ENCODE results near the gene NRIP1. TPM values are rescaled to one million over a fixed set of nuclear protein-coding genes. Genes with fewer than 3 reads are reported as not detected.

NRIP1 gene
- total RNA-seq, 4 donors from 2014 or later, result 21.5 to 30.7 (median 28.2) TPM

- Histone ChIP-seq H3K27ac (no peak overlapping the region), H3K4me3 (no peak overlapping the region), H3K9me3 (no peaks in the 10 kb centered on the region), H3K36me3 (peaks cover 0 to 8% of the 10 kb centered on the region in 2 donors), H3K4me1 (peaks cover 0 to 2% (median 0%) of the 10 kb centered on the region in 3 donors), H3K27me3 (no peaks in the 10 kb centered on the region)
- ATAC-seq, result no peak
- TF ChIP-seq POLR2A (IDR thresholded peaks at IDR 0.05) (no peak), POLR2AphosphoS5 (IDR thresholded peaks at IDR 0.05) (no peak), CTCF (IDR thresholded peaks at IDR 0.05) (no peak), EP300 (IDR thresholded peaks at IDR 0.05) (no peak)
- 90 to 100% methylated on average over 2 of the region's 6 CpGs for WGBS, 2 donors (ENCODE audit: low coverage in 1 of 2)
Measured at GRCh38 chr21:14972678-14973077, 92.1 kb downstream of the NRIP1 start.

GRCh38 chr21:14968821-14969220 is 96.0 kb downstream of the NRIP1 start:
- no peak overlapping the region for H3K4me3 ChIP-seq
- 45 to 78% methylated on average over 1 of the region's 1 CpG for WGBS, 2 donors (ENCODE audit: low coverage in 1 of 2)
- H3K4me1 ChIP-seq, result no peaks in the 10 kb centered on the region
- H3K36me3 ChIP-seq, result peaks cover 0 to 25% of the 10 kb centered on the region in 2 donors
- H3K9me3 ChIP-seq, result no peaks in the 10 kb centered on the region
- ATAC-seq, result no peak
- no peaks in the 10 kb centered on the region for H3K27me3 ChIP-seq
- TF ChIP-seq EP300 (IDR thresholded peaks at IDR 0.05) (no peak), POLR2AphosphoS5 (IDR thresholded peaks at IDR 0.05) (no peak), CTCF (IDR thresholded peaks at IDR 0.05) (no peak), POLR2A (IDR thresholded peaks at IDR 0.05) (no peak)
- H3K27ac ChIP-seq, result no peak overlapping the region

- no peak overlapping the region for H3K27ac ChIP-seq
- no peak for ATAC-seq
- H3K4me3 ChIP-seq, result no peak overlapping the region
Measured at GRCh38 chr21:14968029-14968428, 96.8 kb downstream of the NRIP1 start.

GRCh38 chr21:14964621-14965020 is 100.2 kb downstream of the NRIP1 start:
- peaks cover 0 to 25% of the 10 kb centered on the region in 2 donors for H3K36me3 ChIP-seq
- 81 to 95% methylated on average over 5 to 6 of the region's 6 CpGs for WGBS, 2 donors (ENCODE audit: low coverage in 1 of 2)
- no peak for ATAC-seq
- H3K4me3 ChIP-seq, result no peak overlapping the region
- H3K4me1 ChIP-seq, result no peaks in the 10 kb centered on the region
- no peak overlapping the region for H3K27ac ChIP-seq
- TF ChIP-seq POLR2A (IDR thresholded peaks at IDR 0.05) (no peak), EP300 (IDR thresholded peaks at IDR 0.05) (no peak), POLR2AphosphoS5 (IDR thresholded peaks at IDR 0.05) (no peak), CTCF (IDR thresholded peaks at IDR 0.05) (no peak)
- H3K27me3 ChIP-seq, result no peaks in the 10 kb centered on the region
- H3K9me3 ChIP-seq, result no peaks in the 10 kb centered on the region

More at GRCh38 chr21:14968029-14968428, 96.8 kb downstream of the NRIP1 start:
- TF ChIP-seq POLR2A (IDR thresholded peaks at IDR 0.05) (no peak), EP300 (IDR thresholded peaks at IDR 0.05) (no peak), POLR2AphosphoS5 (IDR thresholded peaks at IDR 0.05) (no peak)
- Histone ChIP-seq H3K36me3 (peaks cover 0 to 25% of the 10 kb centered on the region in 2 donors), H3K9me3 (no peaks in the 10 kb centered on the region), H3K27me3 (no peaks in the 10 kb centered on the region), H3K4me1 (no peaks in the 10 kb centered on the region)
- WGBS, 2 donors (ENCODE audit: low coverage in 1 of 2), result 91 to 98% methylated on average over 4 of the region's 5 CpGs

GRCh38 chr21:14962217-14962616 is 102.6 kb downstream of the NRIP1 start:
- Histone ChIP-seq H3K4me1 (peaks cover 0 to 4% (median 0%) of the 10 kb centered on the region in 3 donors), H3K27ac (no peak overlapping the region), H3K4me3 (no peak overlapping the region), H3K27me3 (no peaks in the 10 kb centered on the region), H3K9me3 (no peaks in the 10 kb centered on the region), H3K36me3 (peaks cover 0 to 13% of the 10 kb centered on the region in 2 donors)
- TF ChIP-seq EP300 (IDR thresholded peaks at IDR 0.05) (no peak), POLR2AphosphoS5 (IDR thresholded peaks at IDR 0.05) (no peak), POLR2A (IDR thresholded peaks at IDR 0.05) (no peak), CTCF (IDR thresholded peaks at IDR 0.05) (no peak)
- ATAC-seq, result no peak
- WGBS, 2 donors (ENCODE audit: low coverage in 1 of 2), result 53 to 58% methylated on average over 3 of the region's 3 CpGs

Measured in gastroesophageal sphincter (tissue), 4 donors.